SKM-1 (cell line): Measurements from ENCODE around the gene TCP11L2.
"Not testable (repeated sequence)": the region's sequence is repeated elsewhere in the genome, so short reads cannot be mapped to it uniquely, and the experiment has no call there.

Experiments
- DNase-seq: peaks from one replicate; lab custom pipeline; 2025; ENCODE audit not compliant: unreplicated experiment; lab: John Stamatoyannopoulos, UW

Gene TCP11L2

GRCh38 chr12:106305376-106305775, 2.8 kb downstream of the TCP11L2 start:
- DNase-seq, result no peak

- DNase-seq, result no peak
Measured at GRCh38 chr12:106307181-106307580, 4.6 kb downstream of the TCP11L2 start.

GRCh38 chr12:106308121-106308520, 5.6 kb downstream of the TCP11L2 start:
- DNase-seq, result no peak

- DNase-seq, result no peak
Measured at GRCh38 chr12:106308611-106309010, 6.1 kb downstream of the TCP11L2 start.

- no peak for DNase-seq
Measured at GRCh38 chr12:106309671-106310505, 7.4 kb downstream of the TCP11L2 start.

GRCh38 chr12:106310687-106311086, 8.2 kb downstream of the TCP11L2 start:
- no peak for DNase-seq

- no peak for DNase-seq
Measured at GRCh38 chr12:106311139-106311538, 8.6 kb downstream of the TCP11L2 start.

GRCh38 chr12:106313413-106313812, 10.9 kb downstream of the TCP11L2 start:
- not testable (repeated sequence) for DNase-seq

- no peak for DNase-seq
Measured at GRCh38 chr12:106315523-106315922, 13.0 kb downstream of the TCP11L2 start.

GRCh38 chr12:106317406-106318082, 15.0 kb downstream of the TCP11L2 start:
- no peak for DNase-seq

- DNase-seq, result no peak
Measured at GRCh38 chr12:106321139-106321850, 18.8 kb downstream of the TCP11L2 start.

- no peak for DNase-seq
Measured at GRCh38 chr12:106323537-106323936, 21.0 kb downstream of the TCP11L2 start.

GRCh38 chr12:106327309-106327869, 24.9 kb downstream of the TCP11L2 start:
- DNase-seq, result no peak

- DNase-seq, result no peak
Measured at GRCh38 chr12:106328735-106329134, 26.2 kb downstream of the TCP11L2 start.

- no peak for DNase-seq
Measured at GRCh38 chr12:106329231-106329982, 26.9 kb downstream of the TCP11L2 start.

- DNase-seq, result no peak
Measured at GRCh38 chr12:106331599-106331998, 29.1 kb downstream of the TCP11L2 start.

- peak; percentile 1 for DNase-seq
Measured at GRCh38 chr12:106332536-106332935, 30.0 kb downstream of the TCP11L2 start.

- DNase-seq, result no peak
Measured at GRCh38 chr12:106333010-106333409, 30.5 kb downstream of the TCP11L2 start.

- no peak for DNase-seq
Measured at GRCh38 chr12:106333756-106334155, 31.2 kb downstream of the TCP11L2 start.

GRCh38 chr12:106341086-106341877, 38.7 kb downstream of the TCP11L2 start:
- no peak for DNase-seq
